ENCODE data around the gene ZC3H4. TPM values are rescaled to one million over a fixed set of nuclear protein-coding genes. Genes with fewer than 3 reads are reported as not detected.

Gene ZC3H4
- total RNA-seq, 1 experiment from 2014 or later, result 94.4 TPM

DNA sequence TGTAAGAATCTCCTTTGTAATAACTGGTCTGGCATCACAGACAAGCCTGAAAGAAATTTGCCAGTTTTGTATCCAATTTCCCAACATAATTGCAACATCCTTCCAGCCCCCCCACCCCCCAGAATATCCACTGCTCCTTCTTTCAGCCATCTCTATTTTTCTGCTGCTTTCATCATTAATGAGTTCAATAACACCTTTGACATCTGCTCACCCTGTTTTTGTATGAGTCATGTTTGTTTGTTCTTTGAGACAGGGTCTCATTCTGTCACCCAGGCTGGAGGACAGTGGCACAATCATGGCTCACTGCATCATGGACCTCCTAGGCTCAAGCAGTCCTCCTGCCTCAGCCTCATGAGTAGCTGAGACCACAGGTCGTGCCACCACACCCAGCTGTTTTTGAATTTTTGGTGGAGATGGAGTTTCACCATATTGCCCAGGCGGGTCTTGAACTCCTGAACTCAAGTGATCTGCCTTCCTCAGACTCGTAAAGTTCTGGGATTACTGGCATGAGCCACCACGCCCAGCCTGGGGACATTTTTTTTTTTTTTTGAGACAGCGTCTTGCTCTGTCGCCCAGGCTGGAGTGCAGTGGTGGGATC, 7.0 kb upstream of the ZC3H4 start:
- Histone ChIP-seq H3K4me1 (ENCODE audit: insufficient read depth, low read length, poor library complexity, severe bottlenecking) (no peaks in the 10 kb centered on the region), H3K4me3 (ENCODE audit: low read depth, low read length, poor library complexity, severe bottlenecking) (no peak overlapping the region), H3K36me3 (ENCODE audit: insufficient read depth, low read length, poor library complexity, severe bottlenecking) (no peaks in the 10 kb centered on the region), H3K27me3 (replicated peaks; ENCODE audit: insufficient read depth, low read depth, low read length, poor library complexity) (no peaks in the 10 kb centered on the region), H3K9me3 (ENCODE audit: low read depth, low read length, poor library complexity, severe bottlenecking) (no peaks in the 10 kb centered on the region), H3K27ac (ENCODE audit: low read depth, low read length, poor library complexity, severe bottlenecking) (no peak overlapping the region)
- ChIA-PET POLR2A (ENCODE audit: low non-redundant PET) (interaction anchor here (0.6 kb wide), 1 partner anchor 153 kb away, joined by 3 read pairs; no protein-coding TSS in a partner anchor), CTCF (interaction anchor here (0.6 to 0.7 kb wide), 2 partner anchors 41 to 93 kb away, joined by 3 to 4 read pairs; no protein-coding TSS in a partner anchor)
- TF ChIP-seq EZH2 (IDR thresholded peaks at IDR 0.05; ENCODE audit: borderline replicate concordance, low read depth, low read length, poor library complexity, severe bottlenecking), result no peak
- TF ChIP-seq, protein P1, sequence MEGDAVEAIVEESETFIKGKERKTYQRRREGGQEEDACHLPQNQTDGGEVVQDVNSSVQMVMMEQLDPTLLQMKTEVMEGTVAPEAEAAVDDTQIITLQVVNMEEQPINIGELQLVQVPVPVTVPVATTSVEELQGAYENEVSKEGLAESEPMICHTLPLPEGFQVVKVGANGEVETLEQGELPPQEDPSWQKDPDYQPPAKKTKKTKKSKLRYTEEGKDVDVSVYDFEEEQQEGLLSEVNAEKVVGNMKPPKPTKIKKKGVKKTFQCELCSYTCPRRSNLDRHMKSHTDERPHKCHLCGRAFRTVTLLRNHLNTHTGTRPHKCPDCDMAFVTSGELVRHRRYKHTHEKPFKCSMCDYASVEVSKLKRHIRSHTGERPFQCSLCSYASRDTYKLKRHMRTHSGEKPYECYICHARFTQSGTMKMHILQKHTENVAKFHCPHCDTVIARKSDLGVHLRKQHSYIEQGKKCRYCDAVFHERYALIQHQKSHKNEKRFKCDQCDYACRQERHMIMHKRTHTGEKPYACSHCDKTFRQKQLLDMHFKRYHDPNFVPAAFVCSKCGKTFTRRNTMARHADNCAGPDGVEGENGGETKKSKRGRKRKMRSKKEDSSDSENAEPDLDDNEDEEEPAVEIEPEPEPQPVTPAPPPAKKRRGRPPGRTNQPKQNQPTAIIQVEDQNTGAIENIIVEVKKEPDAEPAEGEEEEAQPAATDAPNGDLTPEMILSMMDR (conservative IDR thresholded peaks at IDR 0.05; ENCODE audit: low read depth, low read length), result no peak
- DNase-seq (ENCODE audit: low spot score), result no peak
- intact Hi-C loops (cut with micrococcal nuclease; ENCODE audit: unreplicated experiment), result no loop called here
- BruUV-seq (replicated peaks), result no TSS peak

DNA sequence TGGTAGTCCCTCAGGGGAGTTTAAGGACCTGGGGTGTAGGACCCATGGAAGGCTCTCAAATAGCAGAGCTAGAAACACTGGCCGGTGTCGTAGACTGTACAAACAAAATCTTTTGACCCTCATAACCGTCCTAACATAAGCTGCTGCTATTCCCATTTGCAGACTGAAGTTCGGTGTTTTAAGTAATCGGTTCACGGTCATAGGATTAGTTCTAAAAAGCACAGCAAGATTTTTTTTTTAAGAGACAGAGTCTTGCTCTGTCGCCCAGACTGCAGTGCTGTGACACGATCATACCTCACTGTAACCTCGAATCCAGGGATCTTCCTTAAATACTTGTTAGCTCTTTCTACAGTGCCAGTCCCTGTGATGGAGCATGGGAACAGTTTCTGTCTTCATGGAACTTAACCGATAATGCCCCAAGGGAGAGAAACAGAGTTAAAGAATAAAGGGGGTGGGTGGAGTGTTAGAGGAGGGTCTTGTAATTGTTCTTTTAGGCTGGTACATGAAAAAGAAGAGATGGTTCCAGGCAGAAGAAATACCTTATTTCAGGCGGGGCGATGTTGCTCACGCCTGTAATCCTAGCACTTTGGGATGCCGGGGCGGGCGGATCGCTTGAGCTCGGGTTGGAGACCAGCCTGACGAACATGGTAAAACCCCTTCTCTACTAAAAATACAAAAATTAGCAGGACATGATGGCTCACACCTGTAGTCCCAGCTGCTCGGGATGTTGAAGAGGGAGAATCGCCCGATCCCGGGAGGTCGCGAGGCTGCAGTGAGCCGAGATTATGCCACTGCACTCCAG, 475 bp upstream of the ZC3H4 start:
- H3K27me3 ChIP-seq (replicated peaks; ENCODE audit: insufficient read depth, low read depth, low read length, poor library complexity), result no peaks in the 10 kb centered on the region
- TF ChIP-seq, protein P1 (conservative IDR thresholded peaks at IDR 0.05; ENCODE audit: low read depth, low read length), result no peak
- TF ChIP-seq EZH2 (IDR thresholded peaks at IDR 0.05; ENCODE audit: borderline replicate concordance, low read depth, low read length, poor library complexity, severe bottlenecking), result no peak
- TSS peak; percentile 79 for BruUV-seq (replicated peaks)
- ChIA-PET POLR2A (ENCODE audit: low non-redundant PET) (interaction anchor here (0.8 to 1.2 kb wide), 2 partner anchors 18 to 101 kb away, joined by 3 read pairs; no protein-coding TSS in a partner anchor), CTCF (interaction anchor here (0.8 kb wide), 1 partner anchor 34 kb away, joined by 3 read pairs; no protein-coding TSS in a partner anchor)
- peak overlapping the region; percentile 100 for H3K27ac ChIP-seq (ENCODE audit: low read depth, low read length, poor library complexity, severe bottlenecking)
- no peak for DNase-seq (ENCODE audit: low spot score)
- peak overlapping the region; percentile 96 for H3K4me3 ChIP-seq (ENCODE audit: low read depth, low read length, poor library complexity, severe bottlenecking)
- H3K9me3 ChIP-seq (ENCODE audit: low read depth, low read length, poor library complexity, severe bottlenecking), result no peaks in the 10 kb centered on the region
- peaks cover 17% of the 10 kb centered on the region for H3K4me1 ChIP-seq (ENCODE audit: insufficient read depth, low read length, poor library complexity, severe bottlenecking)
- peaks cover 15% of the 10 kb centered on the region for H3K36me3 ChIP-seq (ENCODE audit: insufficient read depth, low read length, poor library complexity, severe bottlenecking)
- intact Hi-C loops (cut with micrococcal nuclease; ENCODE audit: unreplicated experiment), result loop anchor here (1.0 to 10.0 kb wide), 2 partner anchors 254 to 329 kb away; partner anchors contain the start of genes ARHGAP35 and SLC1A5

DNA sequence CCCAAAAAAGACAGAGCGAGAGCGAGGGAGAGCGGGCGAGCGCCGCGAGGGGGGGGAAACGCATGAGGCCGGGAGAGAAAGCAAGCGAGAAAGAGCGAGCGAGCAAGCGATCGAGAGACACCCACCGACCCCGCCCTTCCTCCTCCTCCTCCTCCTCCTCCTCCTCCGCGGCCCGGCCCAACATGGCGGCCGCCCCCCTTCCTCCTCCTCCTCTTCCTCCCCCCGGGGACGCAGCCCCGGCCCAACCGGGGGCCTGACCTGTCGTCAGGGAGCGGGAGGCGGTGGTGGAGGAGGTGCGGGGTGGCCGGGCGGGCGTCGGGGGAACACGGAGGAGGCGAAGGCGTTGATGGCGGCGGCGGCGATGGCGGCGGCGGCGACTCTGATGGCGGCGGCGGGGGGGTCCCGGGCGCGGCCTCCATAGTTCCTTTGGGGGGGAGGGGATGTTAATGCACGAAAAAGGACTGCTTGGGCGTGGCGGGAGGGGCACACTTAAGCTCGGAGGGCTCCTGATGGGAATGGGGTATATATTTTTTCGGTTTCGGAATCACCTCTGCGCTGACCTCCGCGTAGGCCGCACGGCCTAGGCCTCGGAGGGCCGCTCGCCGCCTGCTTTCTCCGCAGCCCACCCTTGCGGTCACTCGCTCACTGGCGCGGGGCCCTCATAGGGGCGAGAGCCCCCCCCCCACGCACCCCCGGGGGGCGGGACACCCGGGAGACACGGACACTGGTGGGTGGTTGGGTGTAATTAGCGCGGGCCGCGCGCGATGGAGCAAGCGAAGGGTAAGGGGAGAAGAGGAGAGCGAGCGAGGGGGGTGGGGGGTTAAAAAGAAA, 1.2 kb downstream of the ZC3H4 start:
- peak; percentile 91 for DNase-seq (ENCODE audit: low spot score)
- TF ChIP-seq, protein P1 (conservative IDR thresholded peaks at IDR 0.05; ENCODE audit: low read depth, low read length), result no peak
- no peak for TF ChIP-seq EZH2 (IDR thresholded peaks at IDR 0.05; ENCODE audit: borderline replicate concordance, low read depth, low read length, poor library complexity, severe bottlenecking)
- Histone ChIP-seq H3K36me3 (ENCODE audit: insufficient read depth, low read length, poor library complexity, severe bottlenecking) (peaks cover 17% of the 10 kb centered on the region), H3K4me1 (ENCODE audit: insufficient read depth, low read length, poor library complexity, severe bottlenecking) (peaks cover 34% of the 10 kb centered on the region), H3K27ac (ENCODE audit: low read depth, low read length, poor library complexity, severe bottlenecking) (peak overlapping the region; percentile 100), H3K9me3 (ENCODE audit: low read depth, low read length, poor library complexity, severe bottlenecking) (no peaks in the 10 kb centered on the region), H3K27me3 (replicated peaks; ENCODE audit: insufficient read depth, low read depth, low read length, poor library complexity) (no peaks in the 10 kb centered on the region), H3K4me3 (ENCODE audit: low read depth, low read length, poor library complexity, severe bottlenecking) (peak overlapping the region; percentile 96)
- intact Hi-C loops (cut with micrococcal nuclease; ENCODE audit: unreplicated experiment), result loop anchor here (10.0 kb wide), 1 partner anchor 328 kb away; the partner anchor contains the start of gene SLC1A5
- no TSS peak for BruUV-seq (replicated peaks)
- ChIA-PET CTCF (no interaction called here), POLR2A (ENCODE audit: low non-redundant PET) (interaction anchor here (0.5 to 1.3 kb wide), 4 partner anchors 73 to 396 kb away, joined by 3 to 9 read pairs (median 6); partner anchors contain the start of genes CCDC9 and PRKD2)

Data from A673 (cell line).